NCI-H1092 treated with DMSO at 0.1 percent for 48 hours (cell line): Measurements from ENCODE around the gene NDUFA8.

Source experiments
- DNase-seq: peaks from one replicate; lab custom pipeline; 2025; lab: John Stamatoyannopoulos, UW

The NDUFA8 gene

DNA sequence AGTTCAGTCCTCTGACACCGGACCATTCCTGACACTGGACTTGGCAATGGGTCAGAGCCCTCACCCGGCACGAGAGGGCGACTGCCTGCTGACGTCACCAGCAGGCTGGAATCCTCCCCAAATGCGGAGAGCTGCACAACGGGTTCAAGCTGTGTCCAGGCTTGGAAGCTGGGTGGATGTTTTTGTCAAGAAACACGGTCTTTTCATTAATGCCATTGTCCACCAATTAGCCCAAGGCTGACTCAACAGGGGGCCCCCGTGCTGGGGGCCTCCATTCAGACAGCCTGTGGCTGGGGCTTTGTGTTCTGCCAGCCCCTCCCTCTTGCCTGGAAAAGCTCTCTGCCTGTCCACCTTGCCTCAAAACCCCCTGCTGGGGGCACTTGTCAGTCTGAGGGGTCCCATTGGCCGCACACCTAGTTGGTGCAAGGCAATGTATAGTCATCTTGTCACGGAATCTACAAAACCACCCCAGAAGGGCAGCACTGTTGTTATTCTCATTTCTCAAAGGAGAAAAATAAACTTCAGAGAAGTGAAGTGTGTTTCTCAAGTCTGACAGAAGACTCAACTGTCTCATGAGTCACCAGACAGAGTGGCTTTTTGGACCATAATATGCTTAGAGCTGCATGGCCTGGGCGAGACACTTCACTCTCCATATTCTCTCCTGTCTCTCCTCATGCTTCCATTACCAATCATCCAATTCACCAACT lies 24.6 kb downstream of the NDUFA8 start:
- DNase-seq: no peak

- DNase-seq: no peak
Measured at GRCh38 chr9:122133984-122134535, 25.5 kb downstream of the NDUFA8 start.

DNA sequence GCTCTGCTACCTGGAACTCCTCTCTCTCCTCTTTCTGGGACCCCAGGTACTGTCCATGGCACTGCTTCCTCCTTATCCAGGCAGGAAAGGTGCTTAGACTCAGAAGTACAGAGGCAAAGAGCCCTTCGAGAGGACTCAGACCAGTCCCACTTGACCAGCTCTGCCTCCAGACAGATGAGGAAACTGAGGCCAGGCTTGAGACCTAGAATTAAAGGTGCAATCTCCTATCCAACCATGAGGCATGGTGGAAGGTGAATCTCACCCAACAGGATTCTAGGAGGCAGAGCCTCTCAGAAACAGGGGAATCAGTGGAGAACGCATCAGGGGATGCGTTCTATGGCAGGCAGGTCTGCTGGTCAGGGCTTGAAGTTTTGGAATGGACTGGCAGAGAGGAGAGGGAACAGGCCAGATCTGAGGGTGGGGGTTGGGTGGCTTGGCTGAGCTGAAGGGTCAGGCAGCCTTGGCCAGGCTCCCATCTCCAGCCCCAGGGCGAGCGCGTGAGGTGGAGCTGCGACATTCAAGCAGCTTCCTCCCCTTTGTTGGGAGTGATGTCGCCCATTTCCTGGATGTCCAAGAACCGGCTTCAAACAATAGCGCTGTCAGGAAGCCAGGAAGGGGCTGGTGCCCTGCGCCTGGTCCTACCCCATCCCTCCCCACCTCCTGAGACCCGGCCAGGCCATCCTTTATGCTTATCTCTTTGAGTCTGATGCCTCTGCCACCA lies 26.2 kb downstream of the NDUFA8 start:
- DNase-seq: no peak

- no peak for DNase-seq
Measured at GRCh38 chr9:122132539-122132938, 27.0 kb downstream of the NDUFA8 start.

DNA sequence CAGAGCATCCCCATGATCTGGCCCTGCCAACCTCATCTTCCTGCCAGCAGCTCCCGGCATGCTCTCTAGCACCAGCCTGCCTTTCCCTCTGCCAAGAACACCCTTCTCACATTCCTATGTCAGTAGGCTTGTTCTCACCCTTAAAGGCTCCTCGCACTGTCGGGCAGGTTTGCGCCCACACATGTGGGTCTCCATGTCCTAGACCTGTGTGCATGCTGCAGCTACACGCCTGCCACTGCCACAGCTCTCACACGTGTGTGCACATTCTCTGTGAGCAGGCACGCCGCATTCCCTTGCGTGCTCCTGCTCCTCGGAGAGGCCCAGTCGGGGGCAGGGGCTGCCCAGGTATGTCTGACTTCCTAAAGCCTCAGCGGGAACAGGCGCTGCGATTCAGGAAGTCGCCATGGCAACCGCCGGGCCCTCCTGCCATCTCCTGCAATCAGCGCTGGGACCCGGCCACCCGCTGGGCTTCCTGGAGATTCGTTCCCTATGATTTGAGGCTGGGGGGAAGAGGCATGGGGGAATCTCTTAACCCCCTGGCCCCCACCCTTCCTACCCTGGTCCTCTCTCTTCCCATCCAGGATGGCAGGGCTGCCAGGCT lies 28.1 kb downstream of the NDUFA8 start:
- no peak for DNase-seq

DNA sequence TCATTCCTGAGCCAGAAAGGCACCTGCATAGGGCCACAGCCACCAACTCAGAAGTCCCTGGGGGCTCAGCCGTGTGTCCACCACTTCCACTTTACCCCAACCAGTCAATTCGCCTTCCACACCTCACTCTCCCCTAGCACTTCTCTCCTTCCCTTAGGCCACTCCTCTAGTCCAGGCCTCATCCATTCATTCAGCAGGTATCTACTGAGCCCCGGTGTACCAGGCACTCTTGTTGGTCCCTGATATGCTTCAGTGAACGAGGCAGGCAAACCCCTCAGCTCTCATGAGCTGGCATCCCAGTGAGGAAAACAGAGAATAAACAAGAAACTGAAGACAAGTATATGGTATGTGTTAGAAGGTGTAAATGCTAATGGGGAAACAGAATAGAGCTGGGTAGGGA lies 28.7 kb downstream of the NDUFA8 start:
- DNase-seq: no peak

DNA sequence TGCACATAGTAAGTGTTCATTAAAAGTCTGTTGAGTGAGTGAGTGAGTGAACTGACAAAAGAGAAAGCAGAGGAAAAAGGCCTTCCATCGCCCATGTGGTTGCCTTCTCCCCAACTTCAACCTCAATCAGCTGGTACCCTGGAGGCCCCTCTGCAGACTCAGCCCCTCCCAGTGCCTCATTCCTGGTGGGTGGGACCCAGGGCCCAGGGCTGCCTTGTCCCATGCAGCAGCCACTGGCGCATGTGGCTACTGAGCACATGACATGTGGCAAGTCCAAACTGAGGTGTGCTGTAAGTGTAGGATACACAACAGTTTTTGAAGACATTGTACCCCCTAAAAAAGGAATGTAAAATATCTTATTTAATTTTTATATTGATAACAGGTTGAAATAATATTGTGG lies 29.6 kb downstream of the NDUFA8 start:
- DNase-seq: no peak

GRCh38 chr9:122128969-122129343 lies 30.6 kb downstream of the NDUFA8 start:
- no peak for DNase-seq

DNA sequence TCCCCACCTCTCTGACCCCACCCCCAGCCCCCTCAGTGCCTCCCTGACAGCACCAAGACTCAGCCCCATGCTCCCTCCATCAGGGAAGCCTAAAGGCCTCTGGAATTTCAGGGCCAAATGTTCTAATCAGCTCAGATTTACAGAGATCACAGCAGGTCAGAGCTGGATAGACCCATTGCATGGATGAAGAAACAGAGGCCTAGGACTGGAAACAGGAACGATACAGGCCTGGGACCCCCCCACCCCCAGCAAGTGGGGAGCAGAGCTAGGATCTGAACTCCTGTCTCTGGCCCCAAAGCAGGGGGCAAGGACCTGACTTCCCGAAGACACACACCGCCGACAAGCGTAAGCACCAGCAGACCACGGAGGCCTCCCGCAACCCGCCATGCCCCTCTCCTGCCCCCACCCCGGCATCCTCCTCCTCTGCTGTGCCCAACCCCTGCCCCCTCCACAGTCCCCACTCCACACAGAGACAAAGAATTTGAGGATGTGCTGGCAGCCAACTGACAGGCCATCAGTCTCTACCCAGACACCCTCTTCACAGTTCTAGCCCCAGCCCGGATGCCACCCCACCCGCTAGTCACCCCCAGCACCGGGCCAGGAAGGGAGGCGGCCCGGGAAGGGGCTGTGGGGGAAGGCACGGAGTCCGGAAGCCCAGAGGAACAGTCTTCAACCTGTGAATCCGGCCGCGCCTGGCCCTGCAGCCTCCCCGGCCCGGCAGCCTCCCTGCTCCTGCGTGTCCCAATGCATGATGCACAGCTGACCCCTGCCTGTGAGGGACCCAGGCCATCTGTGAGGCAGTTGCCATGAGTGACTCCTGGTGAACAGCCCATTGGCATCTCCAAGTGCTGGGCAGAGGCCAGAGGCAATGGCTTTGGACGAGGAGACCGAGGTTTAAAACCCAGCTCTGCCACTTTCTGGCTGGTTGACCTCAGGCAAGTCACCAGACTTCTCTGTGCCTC lies 31.3 kb downstream of the NDUFA8 start:
- no peak for DNase-seq

- no peak for DNase-seq
Measured at GRCh38 chr9:122127396-122127798, 32.2 kb downstream of the NDUFA8 start.

- no peak for DNase-seq
Measured at GRCh38 chr9:122126331-122127261, 33.0 kb downstream of the NDUFA8 start.

DNA sequence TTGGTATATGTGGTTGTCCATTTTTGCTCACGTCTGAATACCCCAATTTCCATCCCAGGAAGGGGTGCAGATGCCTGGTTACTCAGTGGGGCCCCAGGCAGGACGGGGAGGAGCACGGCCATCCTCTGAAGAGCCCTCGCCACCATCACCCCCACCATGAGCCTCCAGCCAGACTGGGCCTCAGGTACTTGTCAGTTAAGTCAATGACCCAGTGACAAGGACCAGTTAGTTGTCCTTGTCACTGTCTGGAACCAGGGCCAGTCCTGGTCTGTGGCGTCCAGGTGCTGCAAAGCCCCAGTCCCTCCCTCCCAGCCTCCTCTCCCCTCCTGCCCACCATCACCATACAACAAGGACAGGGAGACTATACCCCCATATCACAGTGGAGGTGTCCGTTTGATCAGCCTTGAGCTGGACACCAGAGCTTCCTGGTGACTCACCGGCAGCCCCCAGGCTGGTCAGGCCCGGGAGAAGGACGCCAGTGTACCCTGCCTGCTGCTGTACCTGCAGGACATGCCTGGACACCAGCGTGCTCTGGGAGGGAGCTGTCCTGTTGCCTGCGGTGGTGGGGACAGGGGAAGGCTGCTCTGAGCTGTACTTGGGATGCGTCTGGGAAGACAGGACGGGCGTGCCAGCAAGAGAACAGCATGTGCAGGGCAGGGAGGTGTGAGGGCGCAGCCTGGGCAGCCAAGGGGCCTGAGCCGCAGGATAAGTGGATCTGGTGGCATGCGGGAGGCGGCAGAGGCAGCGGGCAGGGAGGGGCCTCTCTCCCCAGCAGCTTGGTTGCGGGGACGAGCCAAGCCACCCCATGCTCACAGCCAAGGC lies 33.9 kb downstream of the NDUFA8 start:
- no peak for DNase-seq

GRCh38 chr9:122125158-122125508 lies 34.4 kb downstream of the NDUFA8 start:
- DNase-seq: peak; percentile 61

DNA sequence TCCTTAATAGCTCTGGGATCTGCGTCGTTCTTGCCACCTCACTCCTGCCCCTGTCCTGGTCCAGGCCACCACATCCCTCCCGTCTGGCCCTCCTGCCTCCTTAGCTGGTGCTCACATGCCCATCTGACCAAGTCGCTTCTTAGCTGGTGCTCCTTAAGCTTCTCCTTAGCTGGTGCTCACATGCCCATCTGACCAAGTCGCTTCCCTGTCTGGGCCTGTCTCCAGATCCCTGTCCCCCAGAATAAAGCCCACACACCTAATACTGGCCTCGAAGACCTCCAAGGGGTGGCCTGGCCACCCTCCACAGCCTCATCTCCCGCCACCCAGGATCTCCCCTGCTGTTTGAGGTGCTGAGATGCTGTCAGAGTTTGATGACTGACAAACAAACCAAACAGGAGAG lies 35.1 kb downstream of the NDUFA8 start:
- no peak for DNase-seq

DNA sequence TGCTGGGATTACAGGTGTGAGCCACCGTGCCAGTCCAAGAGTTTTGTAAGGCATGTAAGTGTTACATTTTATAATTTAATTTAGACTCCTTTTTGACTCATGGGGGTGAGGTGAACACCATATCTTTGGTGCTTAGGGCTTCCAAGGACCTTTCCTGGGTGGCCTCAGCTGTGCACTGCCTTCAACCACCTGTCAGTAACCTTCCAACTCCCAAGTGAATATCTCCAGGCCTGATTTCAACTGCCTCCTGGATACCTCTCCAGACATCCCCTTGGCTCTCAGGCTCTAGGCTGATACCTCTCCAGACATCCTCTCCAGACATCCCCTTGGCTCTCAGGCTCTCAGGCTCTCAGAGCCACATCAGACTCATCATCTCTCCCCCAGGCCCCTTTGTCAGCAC lies 35.5 kb downstream of the NDUFA8 start:
- no peak for DNase-seq

- peak; percentile 58 for DNase-seq
Measured at GRCh38 chr9:122122903-122123632, 36.5 kb downstream of the NDUFA8 start.

DNA sequence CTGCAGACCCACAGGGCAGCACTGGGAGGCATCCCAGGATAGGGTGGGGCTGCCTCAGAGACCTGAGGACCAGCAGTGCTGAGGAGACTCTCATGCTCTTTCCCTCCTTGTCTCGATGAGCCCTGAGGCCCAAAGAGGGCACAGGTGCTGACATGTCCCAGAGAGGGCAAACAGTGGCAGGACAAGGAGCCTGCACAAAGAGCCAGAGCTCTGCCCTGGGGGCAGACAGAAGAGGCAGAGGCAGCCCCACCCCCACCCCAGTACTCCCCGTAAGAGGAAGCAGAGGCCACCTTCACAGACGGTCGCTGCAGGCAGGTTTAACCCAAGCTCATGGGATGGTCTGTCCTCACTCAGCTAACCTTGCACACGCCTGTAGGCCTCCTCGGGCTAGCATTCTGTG lies 37.1 kb downstream of the NDUFA8 start:
- no peak for DNase-seq

DNA sequence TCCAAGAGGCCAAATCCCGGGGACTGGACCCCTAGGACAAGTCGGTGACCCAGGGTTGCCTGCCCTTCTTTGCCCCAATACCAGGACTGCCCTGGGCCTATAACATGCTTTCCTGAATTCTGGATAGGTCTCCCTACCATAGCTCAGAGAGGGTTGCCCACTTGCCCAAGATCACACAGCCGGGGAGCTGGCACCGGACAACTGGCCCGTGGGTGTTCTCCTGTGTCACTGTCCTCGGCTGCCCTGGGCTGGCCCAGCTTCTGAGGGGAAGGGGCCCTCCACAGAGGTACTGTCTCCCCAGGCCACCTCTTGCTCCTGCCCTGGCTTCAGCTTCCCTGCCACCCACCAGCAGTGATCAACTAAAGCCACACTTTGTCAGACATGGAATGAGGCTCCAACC lies 37.6 kb downstream of the NDUFA8 start:
- no peak for DNase-seq

- DNase-seq: no peak
Measured at GRCh38 chr9:122121391-122121790, 38.2 kb downstream of the NDUFA8 start.
